Stimulated activated CD4-positive, alpha-beta T cell treated with anti-CD3 and anti-CD28 coated beads, Interleukin-1b, Interleukin-23, amount 100 ng/mL, for 24 hours (primary cell): ENCODE results near the gene DALRD3.
A peak's percentile ranks its signal among the peaks of the same experiment; 100 is the strongest.

Source experiments
- DNase-seq, 4 experiments: peaks; one replicate each; pipeline ENCODE4 v3.0.0-alpha.2; 2020; ENCODE audit warnings: low read depth in 4 of 4, low spot score in 1 of 4

The DALRD3 gene

DNA sequence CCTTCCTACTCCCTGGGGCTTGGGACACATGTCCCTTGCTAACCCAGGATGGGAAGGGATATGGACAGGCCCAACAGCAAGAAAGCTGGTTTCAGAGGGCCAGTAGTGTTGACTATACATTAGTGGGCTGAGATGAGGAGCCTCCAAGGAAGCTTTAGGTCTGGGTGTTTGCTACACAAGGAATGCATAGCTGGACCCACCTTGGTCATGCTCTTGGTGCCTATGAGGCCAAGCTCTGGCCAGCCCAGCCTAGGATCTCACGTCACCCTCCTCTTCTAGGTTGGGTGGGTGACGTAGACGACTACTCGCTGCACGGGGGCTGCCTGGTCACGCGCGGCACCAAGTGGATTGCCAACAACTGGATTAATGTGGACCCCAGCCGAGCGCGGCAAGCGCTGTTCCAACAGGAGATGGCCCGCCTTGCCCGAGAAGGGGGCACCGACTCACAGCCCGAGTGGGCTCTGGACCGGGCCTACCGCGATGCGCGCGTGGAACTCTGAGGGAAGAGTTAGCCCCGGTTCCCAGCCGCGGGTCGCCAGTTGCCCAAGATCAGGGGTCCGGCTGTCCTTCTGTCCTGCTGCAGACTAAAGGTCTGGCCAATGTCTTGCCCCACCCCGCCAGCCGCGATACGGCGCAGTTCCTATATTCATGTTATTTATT lies 11.8 kb downstream of the DALRD3 start:
- no peak for DNase-seq

DNA sequence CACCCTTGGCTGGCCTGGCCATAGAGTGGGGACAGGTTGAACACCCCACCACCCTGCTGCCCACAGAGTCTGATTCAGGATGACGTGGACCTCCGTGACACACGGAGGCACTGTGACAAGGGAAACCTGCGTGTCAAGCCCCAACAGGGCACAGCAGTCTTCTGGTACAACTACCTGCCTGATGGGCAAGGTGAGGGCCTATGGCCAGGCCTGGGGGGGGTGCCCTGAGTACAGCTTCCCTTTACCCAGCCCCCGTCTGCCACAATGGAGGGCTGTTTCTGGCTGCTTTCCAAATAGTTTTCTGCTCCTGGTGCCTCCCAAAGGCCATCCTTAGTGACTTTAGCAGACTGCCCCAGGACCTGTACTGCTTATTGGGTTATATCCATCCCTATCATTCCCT lies 12.4 kb downstream of the DALRD3 start:
- no peak for DNase-seq

- no peak for DNase-seq
Observed at GRCh38 chr3:49005303-49005680, 13.1 kb downstream of the DALRD3 start.

- no peak for DNase-seq
Observed at GRCh38 chr3:49004352-49005302, 13.8 kb downstream of the DALRD3 start.

- no peak for DNase-seq
Observed at GRCh38 chr3:49001155-49001554, 17.2 kb downstream of the DALRD3 start.

- DNase-seq: no peak
Observed at GRCh38 chr3:48999085-48999858, 19.1 kb downstream of the DALRD3 start.

- no peak for DNase-seq
Observed at GRCh38 chr3:48997714-48998637, 20.4 kb downstream of the DALRD3 start.

- DNase-seq: no peak
Observed at GRCh38 chr3:48997102-48997635, 21.2 kb downstream of the DALRD3 start.

- DNase-seq: no peak
Observed at GRCh38 chr3:48996640-48997039, 21.7 kb downstream of the DALRD3 start.

DNA sequence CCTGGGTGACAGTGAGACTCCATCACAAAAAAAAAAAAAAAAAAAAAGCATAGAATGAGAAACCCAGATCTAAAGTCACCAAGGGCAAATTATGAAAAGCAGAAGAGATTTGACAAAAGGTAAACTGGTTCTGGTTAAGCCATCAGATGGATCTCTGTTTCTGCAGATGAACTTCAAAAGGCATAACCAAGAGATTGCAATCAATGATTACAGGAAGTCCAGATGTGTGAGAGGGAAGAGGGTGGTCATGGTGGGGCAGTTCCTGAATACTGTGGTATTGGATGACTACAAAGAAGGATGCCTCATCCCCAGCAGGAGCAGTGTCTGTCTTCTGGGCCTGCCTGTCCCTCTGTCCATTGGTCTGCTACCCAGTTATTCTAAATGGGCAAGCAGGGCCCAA lies 24.5 kb downstream of the DALRD3 start:
- DNase-seq: no peak

DNA sequence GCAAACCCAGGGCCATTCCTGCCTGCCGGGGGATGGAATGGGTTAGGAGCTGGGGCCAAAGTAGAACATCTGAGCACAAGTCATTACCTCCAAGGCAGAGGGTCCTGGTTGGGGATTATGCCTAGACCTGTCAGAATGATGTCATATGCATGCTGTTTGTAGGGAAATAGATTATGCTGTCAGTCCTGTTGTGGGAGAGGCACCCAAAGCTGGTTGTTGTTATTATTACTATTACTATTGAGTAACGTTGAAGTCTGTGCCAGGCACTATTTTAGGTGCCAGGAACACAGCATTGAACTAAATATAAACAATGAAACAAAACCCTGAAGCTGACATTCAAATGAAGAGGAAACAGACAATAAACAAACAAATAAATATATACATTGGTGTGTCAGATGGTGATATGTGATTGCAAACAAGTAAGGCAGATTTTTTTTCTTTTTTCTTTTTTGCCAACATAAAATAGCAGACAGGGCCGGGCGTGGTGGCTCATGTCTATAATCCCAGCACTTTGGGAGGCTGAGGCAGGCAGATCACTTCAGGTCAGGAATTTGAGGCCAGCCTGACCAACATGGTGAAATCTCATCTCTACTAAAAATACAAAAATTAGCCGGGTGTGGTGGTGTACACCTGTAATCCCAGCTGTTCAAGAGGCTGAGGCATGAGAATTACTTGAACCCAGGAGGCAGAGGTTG lies 26.4 kb downstream of the DALRD3 start:
- DNase-seq: no peak

GRCh38 chr3:48990636-48991469 lies 27.5 kb downstream of the DALRD3 start:
- DNase-seq: no peak

- peak; percentile 50 to 83 (median 65) for DNase-seq
Observed at GRCh38 chr3:48989796-48990635, 28.4 kb downstream of the DALRD3 start, which contains the start of gene P4HTM. TSS of gene P4HTM (plus strand) at chr3:48990241. CDS start at chr3:48990257, 16 bp downstream.

- no peak for DNase-seq
Observed at GRCh38 chr3:48989126-48989795, 29.1 kb downstream of the DALRD3 start.

DNA sequence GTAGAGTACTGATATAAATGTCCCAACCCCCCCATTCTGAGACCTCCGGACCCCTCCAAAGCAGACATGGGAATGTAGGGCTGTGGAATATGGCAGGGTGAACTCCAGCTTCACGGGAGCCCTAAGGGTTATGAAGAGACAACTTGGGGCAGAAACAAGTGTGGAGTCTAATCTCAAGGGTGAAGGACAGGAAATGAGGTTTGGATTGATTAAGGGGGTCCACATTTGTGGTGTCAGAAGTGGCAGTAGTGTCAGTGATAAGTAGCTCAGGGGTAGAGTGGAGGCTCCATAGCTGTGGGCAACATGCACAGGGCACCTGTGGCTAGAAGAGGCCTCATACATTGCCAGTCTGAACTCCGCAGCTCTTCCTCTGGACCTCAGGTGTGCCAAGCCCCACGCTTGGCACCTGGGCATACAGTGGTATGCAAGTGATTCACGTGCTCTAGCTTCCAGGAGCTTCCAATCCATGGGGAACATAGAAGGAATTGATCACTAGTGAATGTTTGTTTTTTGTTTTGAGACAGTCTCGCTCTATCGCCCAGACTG lies 32.5 kb downstream of the DALRD3 start:
- DNase-seq: no peak

- DNase-seq: no peak
Observed at GRCh38 chr3:48984663-48985062, 33.7 kb downstream of the DALRD3 start.

- DNase-seq: no peak
Observed at GRCh38 chr3:48983096-48983495, 35.3 kb downstream of the DALRD3 start.
